HG03342 (cell line): ENCODE measurements around the gene LAGE3.

Experiments used
- ATAC-seq: cut with Tn5 transposase; IDR thresholded peaks from one replicate; pipeline ENCODE4 v1.9.1; 2021; ENCODE audit warnings: mild to moderate bottlenecking, moderate library complexity; ENCODE audit not compliant: unreplicated experiment

The LAGE3 gene

DNA sequence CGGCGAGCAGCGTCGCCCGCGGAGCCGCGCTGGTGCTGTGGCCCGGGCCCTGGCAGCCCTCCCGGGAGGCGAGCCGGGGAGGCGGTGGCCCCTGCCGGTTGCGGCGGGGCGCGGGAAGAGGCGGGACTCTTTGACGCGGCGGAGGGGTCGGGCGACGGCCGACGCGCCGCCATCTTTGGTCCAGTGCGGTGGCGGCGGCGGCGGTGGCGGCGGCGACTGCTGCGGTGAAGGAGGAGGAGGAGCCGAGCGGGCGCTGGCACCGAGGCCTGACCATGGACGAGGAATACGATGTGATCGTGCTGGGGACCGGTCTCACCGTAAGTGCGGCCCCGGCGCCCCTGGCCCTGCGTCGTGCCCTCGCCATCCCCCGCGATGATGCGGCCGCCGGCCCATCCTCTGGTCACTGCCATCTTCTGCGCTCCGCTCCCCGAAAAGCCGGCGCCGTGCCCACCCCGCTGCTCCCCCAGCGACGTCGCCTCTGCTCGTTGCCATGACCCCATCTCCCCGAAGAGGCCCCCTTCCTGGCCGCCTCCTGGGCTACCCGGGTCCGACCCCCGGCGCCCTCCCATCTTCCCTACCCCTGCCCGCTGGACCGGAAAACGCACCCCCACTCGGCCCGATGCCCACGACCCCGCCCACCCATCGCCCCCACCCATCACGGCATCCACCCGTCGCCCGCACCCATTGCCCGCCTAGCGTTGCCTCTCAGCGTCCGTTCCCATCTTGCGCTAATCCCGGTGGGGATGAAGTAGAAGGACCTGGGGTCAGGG is 41.9 kb downstream of the LAGE3 start, which contains the start of gene GDI1:
GDI1 (plus strand) TSS at position 172 of the 770 bp plus-strand sequence; CDS start at position 273, 101 bp downstream.
- ATAC-seq: no peak

GRCh38 chrX:154436374-154436982 is 42.6 kb downstream of the LAGE3 start:
- ATAC-seq: no peak

DNA sequence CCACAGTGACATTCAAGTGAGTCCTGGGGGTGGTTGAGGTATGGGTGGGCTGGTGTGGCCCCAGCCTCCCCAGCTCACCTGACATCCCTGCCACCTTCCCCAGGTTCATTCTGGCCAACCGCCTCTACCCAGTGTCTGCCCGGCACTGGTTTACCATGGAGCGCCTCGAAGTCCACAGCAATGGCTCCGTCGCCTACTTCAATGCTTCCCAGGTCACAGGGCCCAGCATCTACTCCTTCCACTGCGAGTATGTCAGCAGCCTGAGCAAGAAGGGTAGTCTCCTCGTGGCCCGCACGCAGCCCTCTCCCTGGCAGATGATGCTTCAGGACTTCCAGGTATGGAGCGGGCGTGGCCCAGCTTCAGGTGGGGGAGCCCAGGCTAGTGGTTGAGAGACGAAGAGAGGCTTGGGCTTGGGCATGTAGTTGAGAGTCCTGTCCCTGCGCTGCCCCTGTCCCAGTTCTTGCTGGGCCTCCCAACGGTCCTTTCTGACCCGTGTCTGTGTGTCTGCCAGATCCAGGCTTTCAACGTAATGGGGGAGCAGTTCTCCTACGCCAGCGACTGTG is 43.8 kb downstream of the LAGE3 start:
- ATAC-seq: no peak

- ATAC-seq: no peak
Measured at GRCh38 chrX:154434394-154435168, 44.5 kb downstream of the LAGE3 start.

GRCh38 chrX:154433605-154434004 is 45.5 kb downstream of the LAGE3 start:
- ATAC-seq: no peak

- ATAC-seq: no peak
Measured at GRCh38 chrX:154432210-154432609, 46.9 kb downstream of the LAGE3 start.

DNA sequence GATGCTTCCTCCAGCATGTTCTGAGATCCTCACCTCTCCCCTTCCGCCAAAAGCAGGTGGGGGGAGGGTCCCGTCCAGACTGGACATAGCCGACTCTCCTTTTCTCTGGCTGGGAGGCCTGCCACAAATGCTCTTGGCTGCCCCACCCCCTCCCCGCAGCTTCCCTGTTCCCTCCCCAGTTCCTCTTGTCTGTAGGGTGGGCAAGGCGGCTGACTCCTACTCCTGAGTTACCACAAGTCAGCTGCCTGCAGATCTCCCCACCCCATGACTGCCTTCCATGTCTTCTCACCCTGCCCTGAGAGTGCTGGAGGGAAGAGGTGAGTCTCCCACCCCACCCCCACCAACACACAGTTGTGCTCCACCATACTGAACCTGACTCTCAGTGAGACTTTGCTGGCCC is 47.7 kb downstream of the LAGE3 start:
- ATAC-seq: no peak

DNA sequence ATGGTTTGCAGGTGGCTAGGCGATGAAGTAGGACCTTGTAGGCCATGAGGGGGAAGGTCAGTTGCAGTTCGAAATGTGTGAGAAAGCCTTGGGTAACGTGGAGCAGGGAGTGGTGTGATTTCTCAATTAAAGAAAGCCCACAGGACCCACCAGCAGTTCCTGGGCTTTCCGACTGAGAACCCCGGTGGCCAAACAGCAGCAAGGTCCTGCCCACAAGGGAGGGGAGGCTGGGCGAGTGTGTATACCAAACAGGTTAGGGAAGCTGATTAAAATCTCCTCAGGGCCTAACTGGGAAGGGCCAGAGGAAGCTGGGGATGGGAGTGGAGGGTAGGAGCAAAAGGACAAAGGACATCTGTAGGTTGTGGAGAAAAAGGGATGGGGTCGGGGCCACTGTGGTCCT is 48.2 kb downstream of the LAGE3 start:
- ATAC-seq: no peak

GRCh38 chrX:154430479-154430878 is 48.6 kb downstream of the LAGE3 start:
- ATAC-seq: no peak

GRCh38 chrX:154429711-154430110 is 49.4 kb downstream of the LAGE3 start:
- no peak for ATAC-seq

GRCh38 chrX:154428176-154429171 is 50.6 kb downstream of the LAGE3 start, which contains the start of gene ATP6AP1:
ATP6AP1 (plus strand) TSS chrX:154428677; CDS start chrX:154428693, 16 bp downstream.
- peak; percentile 97 for ATAC-seq
